Keratinocyte (primary cell): ENCODE data around the gene EDC3. TPM values are rescaled to one million over a fixed set of nuclear protein-coding genes. Genes with fewer than 3 reads are reported as not detected.

Experiments used
- DNase-seq: peaks from one replicate; pipeline ENCODE4 v3.0.0-alpha.2; 2011; ENCODE audit warnings: low read depth, missing footprints, low spot score
- FAIRE-seq: peaks from 2 replicates; lab custom pipeline; 2011; peaks lifted over from hg19 to GRCh38; lab: Jason Lieb, UNC
- H2AFZ ChIP-seq: 2 replicates; pipeline ENCODE4 v1.6.0; 2012; ENCODE audit warnings: low read length, control low read depth, inconsistent platforms; ENCODE audit not compliant: control insufficient read depth
- H3K27ac ChIP-seq: 2 replicates; pipeline ENCODE4 v1.5.1; 2011; ENCODE audit warnings: low read length; ENCODE audit not compliant: control insufficient read depth, insufficient read depth
- H3K27me3 ChIP-seq: 3 replicates; pipeline ENCODE4 v1.6.0; 2011; ENCODE audit warnings: low read length; ENCODE audit not compliant: control insufficient read depth, insufficient read depth; ENCODE audit errors: extremely low read depth
- H3K36me3 ChIP-seq, 2 experiments: 2 replicates in 1 of 2; 3 replicates in 1 of 2; pipeline ENCODE4 v1.5.1; 2011; ENCODE audit warnings: low read length in 2 of 2, mild to moderate bottlenecking in 1 of 2; ENCODE audit not compliant: control insufficient read depth in 2 of 2, insufficient read depth in 2 of 2; ENCODE audit errors: extremely low read depth in 1 of 2
- H3K4me1 ChIP-seq: 3 replicates; pipeline ENCODE4 v1.5.1; 2011; ENCODE audit warnings: low read length; ENCODE audit not compliant: control insufficient read depth, insufficient read depth; ENCODE audit errors: extremely low read depth
- H3K4me2 ChIP-seq: 3 replicates; pipeline ENCODE4 v1.6.0; 2011; ENCODE audit warnings: low read depth, low read length; ENCODE audit not compliant: control insufficient read depth, insufficient read depth; ENCODE audit errors: extremely low read depth
- H3K4me3 ChIP-seq, 3 experiments: fragments of 200-600 bp in 1 of 3; sonication (generic) in 1 of 3; 2 replicates in 2 of 3; 3 replicates in 1 of 3; pipeline ENCODE4 v1.5.1; 2011 to 2016; ENCODE audit warnings: low read length in 3 of 3, mild to moderate bottlenecking in 3 of 3, control low read depth in 2 of 3, inconsistent platforms in 1 of 3, low read depth in 1 of 3, mixed read lengths in 1 of 3, mixed run types in 1 of 3, moderate library complexity in 1 of 3; ENCODE audit not compliant: control insufficient read depth in 2 of 3, insufficient read depth in 2 of 3; ENCODE audit errors: extremely low read depth in 1 of 3
- H3K79me2 ChIP-seq: 2 replicates; pipeline ENCODE4 v1.6.0; 2012; ENCODE audit warnings: low read length; ENCODE audit not compliant: control insufficient read depth, insufficient read depth
- H3K9ac ChIP-seq: 3 replicates; pipeline ENCODE4 v1.6.0; 2011; ENCODE audit warnings: low read length; ENCODE audit not compliant: control insufficient read depth, insufficient read depth; ENCODE audit errors: extremely low read depth
- H3K9me1 ChIP-seq: 3 replicates; pipeline ENCODE4 v1.6.0; 2011; ENCODE audit warnings: low read length; ENCODE audit not compliant: control insufficient read depth, insufficient read depth; ENCODE audit errors: extremely low read depth
- H3K9me3 ChIP-seq: 2 replicates; pipeline ENCODE4 v1.5.1; 2012; ENCODE audit warnings: low read depth, low read length; ENCODE audit not compliant: control insufficient read depth
- H4K20me1 ChIP-seq: 3 replicates; pipeline ENCODE4 v1.6.0; 2011; ENCODE audit warnings: low read length; ENCODE audit not compliant: control insufficient read depth, insufficient read depth; ENCODE audit errors: extremely low read depth
- CTCF ChIP-seq, 3 experiments: IDR thresholded peaks in 1 of 3; conservative IDR thresholded peaks in 1 of 3; optimal IDR thresholded peaks in 1 of 3; 2 replicates in 2 of 3; 3 replicates in 1 of 3; pipeline versions ENCODE3 to v1.5.1; 2011; ENCODE audit warnings: low read length in 3 of 3, mild to moderate bottlenecking in 3 of 3, moderate library complexity in 2 of 3, control low read depth in 1 of 3, inconsistent platforms in 1 of 3; ENCODE audit not compliant: insufficient read depth in 2 of 3; ENCODE audit errors: extremely low read depth in 1 of 3
- EZH2 ChIP-seq: IDR thresholded peaks from one replicate; pipeline ENCODE4 v1.6.1; 2012; ENCODE audit warnings: inconsistent platforms, mild to moderate bottlenecking, low read length, moderate library complexity
- dilution Hi-C: fragments of 300-500 bp; cut with MboI; formaldehyde crosslinking; loops from one replicate; pipeline ENCODE4 v1.7.0; 2020; ENCODE audit warnings: low sequenced_read_pairs; ENCODE audit not compliant: extremely low pct_ligation_motif_present
- polyA plus RNA-seq, 5 experiments: library from polyadenylated mRNA; depleted of rRNA in 3 of 5; stranded (reverse) in 3 of 5; stranded (forward) in 1 of 5; unstranded in 1 of 5; fragments of >200 nt; gene quantifications; 1 replicate in 1 of 5; 2 replicates in 3 of 5; 3 replicates in 1 of 5; pipeline versions ENCODE4 v1.2.1 to v1.2.3, GENCODE V29; 2011 to 2012; ENCODE audit warnings: missing spikeins in 2 of 5, low read depth in 1 of 5, low replicate concordance in 1 of 5

Gene EDC3
- polyA plus RNA-seq, 1 donor (not counting 4 experiments of a cell fraction or from before 2014, with no cell fraction given): 33.6 TPM

- DNase-seq (no peak), FAIRE-seq (no peak)
- Histone ChIP-seq H4K20me1 (peaks cover 14% of the 10 kb centered on the region), H3K27me3 (peaks cover 3% of the 10 kb centered on the region), H3K9me1 (no peaks in the 10 kb centered on the region), H3K79me2 (peaks cover 27% of the 10 kb centered on the region), H3K9me3 (no peaks in the 10 kb centered on the region), H3K4me2 (no peak overlapping the region), H3K27ac (no peak overlapping the region), H3K36me3 (peaks cover 2 to 10% of the 10 kb centered on the region in 2 experiments), H3K4me3 (no peak overlapping the region), H3K9ac (no peak overlapping the region), H3K4me1 (peaks cover 24% of the 10 kb centered on the region), H2AFZ (no peak overlapping the region)
- no peak for TF ChIP-seq EZH2
- no peak for TF ChIP-seq CTCF (optimal IDR thresholded peaks at IDR 0.05 in 1 of 3, IDR thresholded peaks at IDR 0.05 in 1 of 3, conservative IDR thresholded peaks at IDR 0.05 in 1 of 3; ENCODE audit: extremely low read depth in 1 of 3, insufficient read depth in 2 of 3, low read length in 3 of 3)
- dilution Hi-C loops: no loop called here
Observed at GRCh38 chr15:74613089-74613952, 82.5 kb downstream of the EDC3 start.

GRCh38 chr15:74612677-74613076 is 83.1 kb downstream of the EDC3 start:
- Histone ChIP-seq H3K9me3 (no peaks in the 10 kb centered on the region), H3K4me2 (no peak overlapping the region), H3K79me2 (peaks cover 21% of the 10 kb centered on the region), H3K27ac (no peak overlapping the region), H3K4me3 (no peak overlapping the region), H3K9me1 (no peaks in the 10 kb centered on the region), H3K9ac (no peak overlapping the region), H3K4me1 (peaks cover 21% of the 10 kb centered on the region), H4K20me1 (peaks cover 8% of the 10 kb centered on the region), H3K27me3 (peaks cover 8% of the 10 kb centered on the region), H2AFZ (no peak overlapping the region), H3K36me3 (peaks cover 0 to 3% of the 10 kb centered on the region in 2 experiments)
- FAIRE-seq (no peak), DNase-seq (no peak)
- TF ChIP-seq EZH2 (no peak), CTCF (optimal IDR thresholded peaks at IDR 0.05 in 1 of 3, IDR thresholded peaks at IDR 0.05 in 1 of 3, conservative IDR thresholded peaks at IDR 0.05 in 1 of 3; ENCODE audit: extremely low read depth in 1 of 3, insufficient read depth in 2 of 3, low read length in 3 of 3) (no peak)
- dilution Hi-C loops: no loop called here
